Measurements from ENCODE around the gene AGO1.

The AGO1 gene

DNA sequence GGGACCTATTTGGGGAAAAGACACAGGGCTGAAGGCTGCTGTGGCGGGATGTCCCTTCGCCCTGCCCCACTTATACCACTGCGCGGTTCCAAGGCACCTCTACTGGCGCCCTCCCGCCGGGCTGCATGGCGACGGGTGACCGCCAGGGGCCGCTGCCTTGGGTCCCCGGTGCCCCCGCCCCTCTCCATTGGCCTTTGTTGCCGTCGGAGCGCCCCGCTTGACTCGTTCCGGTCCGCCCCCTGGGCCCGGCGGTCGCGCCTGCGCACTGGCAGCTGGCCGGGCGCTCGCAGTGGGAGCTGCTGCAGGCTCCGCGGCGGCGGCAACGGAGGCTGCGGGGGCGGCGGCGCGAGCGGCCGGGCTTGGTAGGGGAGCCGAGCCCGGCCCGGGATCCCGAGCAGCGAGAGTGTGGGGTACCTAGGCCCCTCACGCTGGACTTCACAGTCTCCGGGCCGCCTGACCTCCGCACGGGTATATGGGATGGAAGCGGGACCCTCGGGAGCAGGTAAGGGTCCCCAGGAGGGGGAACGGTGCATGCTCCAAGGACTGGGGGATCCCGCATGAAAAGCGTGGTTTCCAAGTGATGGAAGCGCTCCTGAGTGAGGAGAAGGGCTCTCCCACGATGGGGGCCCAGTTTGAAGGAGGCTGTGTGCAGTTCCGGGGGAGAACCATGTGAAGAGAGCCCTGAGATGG, at the start of gene AGO1:
AGO1 (plus strand) TSS at position 265 of the 690 bp plus-strand sequence; CDS start at position 478, 213 bp downstream.
- DNase-seq (ENCODE audit: low read depth) = peak; percentile 74
- H3K4me3 ChIP-seq (ENCODE audit: low read depth, low read length) = peak within 1 kb of the TSS; percentile 100
- TF ChIP-seq, protein P1, sequence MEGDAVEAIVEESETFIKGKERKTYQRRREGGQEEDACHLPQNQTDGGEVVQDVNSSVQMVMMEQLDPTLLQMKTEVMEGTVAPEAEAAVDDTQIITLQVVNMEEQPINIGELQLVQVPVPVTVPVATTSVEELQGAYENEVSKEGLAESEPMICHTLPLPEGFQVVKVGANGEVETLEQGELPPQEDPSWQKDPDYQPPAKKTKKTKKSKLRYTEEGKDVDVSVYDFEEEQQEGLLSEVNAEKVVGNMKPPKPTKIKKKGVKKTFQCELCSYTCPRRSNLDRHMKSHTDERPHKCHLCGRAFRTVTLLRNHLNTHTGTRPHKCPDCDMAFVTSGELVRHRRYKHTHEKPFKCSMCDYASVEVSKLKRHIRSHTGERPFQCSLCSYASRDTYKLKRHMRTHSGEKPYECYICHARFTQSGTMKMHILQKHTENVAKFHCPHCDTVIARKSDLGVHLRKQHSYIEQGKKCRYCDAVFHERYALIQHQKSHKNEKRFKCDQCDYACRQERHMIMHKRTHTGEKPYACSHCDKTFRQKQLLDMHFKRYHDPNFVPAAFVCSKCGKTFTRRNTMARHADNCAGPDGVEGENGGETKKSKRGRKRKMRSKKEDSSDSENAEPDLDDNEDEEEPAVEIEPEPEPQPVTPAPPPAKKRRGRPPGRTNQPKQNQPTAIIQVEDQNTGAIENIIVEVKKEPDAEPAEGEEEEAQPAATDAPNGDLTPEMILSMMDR (IDR thresholded peaks at IDR 0.05; ENCODE audit: low read depth, low read length, missing control alignments) = peak; percentile 83
- in situ Hi-C loops (cut with HindIII; ENCODE audit: low sequenced_read_pairs) = no loop called here

DNA sequence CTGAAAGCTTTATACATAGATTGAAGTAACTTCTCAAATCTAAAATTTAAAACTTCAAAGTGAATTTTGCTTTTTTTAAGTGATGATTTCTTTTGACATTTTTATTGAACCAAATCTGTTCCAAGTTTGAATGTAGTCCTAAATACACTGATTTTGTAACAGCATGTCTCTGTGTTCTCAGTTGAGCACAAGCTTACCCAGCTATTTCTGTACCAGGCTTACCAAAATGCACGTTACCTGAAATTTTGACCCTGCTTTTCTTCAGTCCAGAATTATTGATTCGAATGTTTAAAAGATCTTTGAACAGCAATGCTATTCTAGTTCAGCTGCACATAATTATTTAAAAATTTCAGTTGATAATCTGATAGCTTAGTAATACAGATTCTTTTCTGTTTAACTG, 49.6 kb upstream of the AGO1 start:
- TF ChIP-seq, protein P1 (IDR thresholded peaks at IDR 0.05; ENCODE audit: low read depth, low read length, missing control alignments) = no peak
- no peak overlapping the region for H3K4me3 ChIP-seq (ENCODE audit: low read depth, low read length)
- in situ Hi-C loops (cut with HindIII; ENCODE audit: low sequenced_read_pairs) = no loop called here
- DNase-seq (ENCODE audit: low read depth) = no peak

DNA sequence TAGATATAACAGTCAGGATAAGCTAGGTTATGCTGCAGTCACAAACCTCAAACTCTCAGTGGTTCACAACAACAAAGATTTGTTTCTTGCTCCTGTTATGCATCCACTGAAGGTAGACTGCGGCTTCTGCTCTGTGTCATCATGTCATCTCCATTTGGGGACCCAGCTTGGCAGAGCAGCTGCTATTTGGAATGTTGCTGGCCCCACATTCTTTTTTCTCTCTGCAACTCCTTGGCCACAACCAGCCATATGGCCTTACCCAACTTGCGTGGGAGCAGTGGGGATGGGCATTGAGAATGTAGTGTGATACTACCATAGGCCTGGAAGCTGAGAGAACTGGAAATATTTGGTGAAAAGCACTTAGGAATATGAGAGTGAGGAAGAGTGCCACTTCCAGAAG, 48.8 kb upstream of the AGO1 start:
- TF ChIP-seq, protein P1 (IDR thresholded peaks at IDR 0.05; ENCODE audit: low read depth, low read length, missing control alignments) = no peak
- in situ Hi-C loops (cut with HindIII; ENCODE audit: low sequenced_read_pairs) = no loop called here
- no peak for DNase-seq (ENCODE audit: low read depth)
- no peak overlapping the region for H3K4me3 ChIP-seq (ENCODE audit: low read depth, low read length)

DNA sequence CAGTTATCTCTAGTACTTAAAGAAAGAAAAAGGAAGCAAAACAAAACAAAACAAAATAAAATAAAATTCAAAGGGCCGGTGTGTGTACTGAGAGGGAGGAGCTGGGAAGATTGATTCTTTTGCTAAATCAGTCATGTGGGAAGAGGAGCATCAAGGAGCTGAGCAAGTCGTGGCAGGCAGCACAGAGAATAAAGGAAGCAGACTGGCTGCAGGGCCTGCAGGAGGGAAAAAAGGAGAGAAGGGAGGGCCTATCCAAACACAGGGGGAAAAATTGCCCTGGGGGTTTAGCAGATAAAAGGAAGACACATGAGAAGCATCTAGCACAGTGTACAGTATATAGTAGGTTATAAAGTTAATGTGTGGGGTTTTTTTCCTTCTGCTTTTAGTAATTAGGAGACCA, 47.6 kb upstream of the AGO1 start:
- TF ChIP-seq, protein P1 (IDR thresholded peaks at IDR 0.05; ENCODE audit: low read depth, low read length, missing control alignments) = no peak
- no peak for DNase-seq (ENCODE audit: low read depth)
- in situ Hi-C loops (cut with HindIII; ENCODE audit: low sequenced_read_pairs) = no loop called here
- no peak overlapping the region for H3K4me3 ChIP-seq (ENCODE audit: low read depth, low read length)

DNA sequence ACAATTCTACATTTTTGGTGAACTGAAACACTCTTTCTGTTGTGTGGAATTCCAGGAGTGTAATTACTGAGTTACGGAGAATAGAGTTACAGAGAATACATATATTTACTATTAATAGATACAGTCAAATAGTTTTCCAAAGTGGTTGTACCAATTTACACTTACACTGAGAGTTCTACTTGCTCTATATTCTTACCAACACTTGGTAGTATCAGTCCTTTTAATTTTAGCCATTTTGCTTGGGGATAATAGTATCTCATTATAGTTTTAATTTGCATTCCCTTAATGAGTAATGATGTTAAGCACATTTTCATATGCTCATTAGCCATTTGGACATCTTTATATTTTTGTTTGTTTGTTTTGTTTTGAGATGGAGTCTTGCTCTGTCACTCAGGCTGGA, 46.3 kb upstream of the AGO1 start:
- in situ Hi-C loops (cut with HindIII; ENCODE audit: low sequenced_read_pairs) = no loop called here
- no peak for DNase-seq (ENCODE audit: low read depth)
- TF ChIP-seq, protein P1 (IDR thresholded peaks at IDR 0.05; ENCODE audit: low read depth, low read length, missing control alignments) = no peak
- no peak overlapping the region for H3K4me3 ChIP-seq (ENCODE audit: low read depth, low read length)

DNA sequence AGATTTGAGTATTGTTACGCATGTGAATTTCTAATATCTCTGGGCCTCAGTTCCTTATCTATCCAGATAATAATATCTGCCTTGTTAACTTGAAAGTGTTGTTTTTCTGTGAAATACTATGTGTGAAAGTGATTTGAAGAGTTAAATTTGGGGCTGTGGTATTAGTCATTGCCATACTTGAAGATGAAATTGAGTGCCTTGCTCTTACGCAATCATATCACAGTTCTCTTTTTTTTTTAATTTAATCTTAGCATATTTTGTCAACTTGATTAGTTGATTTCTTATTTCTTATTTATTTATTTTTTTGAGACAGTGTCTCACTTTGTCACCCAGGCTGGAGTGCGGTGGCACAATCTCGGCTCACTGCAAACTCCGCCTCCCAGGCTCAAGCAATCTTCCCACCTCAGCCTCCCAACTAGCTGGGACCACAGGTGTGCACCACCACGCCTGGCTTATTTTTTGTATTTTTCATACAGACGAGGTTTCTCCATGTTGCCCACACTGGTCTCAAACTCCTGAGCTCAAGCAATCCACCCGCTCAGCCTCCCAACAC, 44.2 kb upstream of the AGO1 start:
- DNase-seq (ENCODE audit: low read depth) = no peak
- TF ChIP-seq, protein P1 (IDR thresholded peaks at IDR 0.05; ENCODE audit: low read depth, low read length, missing control alignments) = no peak
- no peak overlapping the region for H3K4me3 ChIP-seq (ENCODE audit: low read depth, low read length)
- in situ Hi-C loops (cut with HindIII; ENCODE audit: low sequenced_read_pairs) = no loop called here
